A673 (cell line): ENCODE data around the gene DNAH8.

Source experiments
- CTCF ChIP-seq: fragments of 300-800, 200-600 bp; sonication (generic); conservative IDR thresholded peaks from 2 replicates; pipeline ENCODE4 v1.5.1; 2017; ENCODE audit warnings: low read depth, mild to moderate bottlenecking, antibody characterized with exemption, low read length, moderate library complexity, mixed read lengths
- EZH2 ChIP-seq: fragments of 200-600 bp; sonication (generic); IDR thresholded peaks from 2 replicates; pipeline ENCODE4 v1.6.1; 2017; ENCODE audit warnings: borderline replicate concordance, low read depth, mild to moderate bottlenecking, mixed read lengths, antibody characterized with exemption, low read length; ENCODE audit not compliant: poor library complexity, severe bottlenecking

GRCh38 chr6:38755874-38756273 lies 40.8 kb downstream of the DNAH8 start:
- no peak for TF ChIP-seq CTCF
- no peak for TF ChIP-seq EZH2
